ENCODE data around the gene ZNF512. TPM values are rescaled to one million over a fixed set of nuclear protein-coding genes. Genes with fewer than 3 reads are reported as not detected.

Gene ZNF512
- total and polyA plus RNA-seq, 9 of the 15 experiments (the other 6 are each of a cell fraction or from before 2014, with no cell fraction given) = 24.7 to 101 (median 65.9) TPM

- BruUV-seq (replicated peaks) = no TSS peak
- ChIA-PET CTCF (ENCODE audit: low intra/inter-chr PET ratio) (no interaction called here), POLR2A (interaction anchor here (0.8 to 2.3 kb wide), 9 partner anchors 9 to 238 kb away, joined by 3 to 8 read pairs (median 3); partner anchors contain the start of genes CCDC121, GPN1, PPM1G and SLC4A1AP)
- intact Hi-C loops (cut with micrococcal nuclease) (no loop called here), in situ Hi-C loops (cut with MboI) (no loop called here)
- peak; percentile 11 for FAIRE-seq
- no peak overlapping the region for H2AFZ ChIP-seq (ENCODE audit: low read depth, low read length)
- DNase-seq (ENCODE audit: extremely low read depth in 1 of 4, low spot score in 3 of 4) = peak in 2 of 4 experiments; percentile 24 to 36
- peaks cover 0 to 6% of the 10 kb centered on the region in 2 experiments; a peak in 3 of 5 replicates for H3K4me1 ChIP-seq (replicated peaks in 1 of 2; ENCODE audit: control insufficient read depth in 2 of 2, insufficient read depth in 2 of 2, low read length in 2 of 2)
- no peaks in the 10 kb centered on the region for H3K27me3 ChIP-seq (ENCODE audit: control insufficient read depth in 2 of 2, insufficient read depth in 2 of 2, low read length in 2 of 2)
- no peaks in the 10 kb centered on the region for H3K9me1 ChIP-seq (ENCODE audit: control insufficient read depth, insufficient read depth, low read length)
- H4K20me1 ChIP-seq (replicated peaks; ENCODE audit: control insufficient read depth, insufficient read depth, low read length) = no peaks in the 10 kb centered on the region
- no peaks in the 10 kb centered on the region for H3K79me2 ChIP-seq (ENCODE audit: control insufficient read depth, insufficient read depth, low read length)
- H3K36me3 ChIP-seq (ENCODE audit: control insufficient read depth, insufficient read depth, low read length) = peaks cover 81% of the 10 kb centered on the region
- H3K9me3 ChIP-seq (replicated peaks; ENCODE audit: control insufficient read depth, insufficient read depth, low read depth, low read length) = no peaks in the 10 kb centered on the region
- no peak overlapping the region for H3K4me2 ChIP-seq (ENCODE audit: insufficient read depth, low read length)
- no peak overlapping the region for H3K9ac ChIP-seq (ENCODE audit: insufficient read depth in 1 of 2, low read depth in 2 of 2, low read length in 2 of 2)
- ATAC-seq = peak; percentile 39
- no peak overlapping the region for H3K4me3 ChIP-seq
- no peak overlapping the region for H3K27ac ChIP-seq (ENCODE audit: extremely low read depth, low read depth, low read length)
- 15% methylated on average over 4 of the region's 4 CpGs for WGBS (ENCODE audit: insufficient coverage, low coverage, missing lambda C conversion rate)
- TF ChIP-seq BRF2 (IDR thresholded peaks at IDR 0.05; ENCODE audit: borderline replicate concordance, insufficient read depth, insufficient read length) = no peak
- TF ChIP-seq SRSF3 (IDR thresholded peaks at IDR 0.05; ENCODE audit: insufficient read depth, low read length) = no peak
- TF ChIP-seq CTBP1 (IDR thresholded peaks at IDR 0.05; ENCODE audit: borderline replicate concordance) = peak; percentile 39; the same call in 1 of the 2 replicates
- no peak for TF ChIP-seq OTX1 (CRISPR knock-in tag; IDR thresholded peaks at IDR 0.05)
- TF ChIP-seq PML (IDR thresholded peaks at IDR 0.05; ENCODE audit: low read length) = no peak
- TF ChIP-seq RBM17 (IDR thresholded peaks at IDR 0.05; ENCODE audit: borderline replicate concordance, low read depth, low read length) = no peak
- no peak for TF ChIP-seq PRMT5 (CRISPR knock-in tag; IDR thresholded peaks at IDR 0.05)
- TF ChIP-seq TFAM (CRISPR knock-in tag; conservative IDR thresholded peaks at IDR 0.05) = no peak
- no peak for TF ChIP-seq NKRF (IDR thresholded peaks at IDR 0.05; ENCODE audit: borderline replicate concordance)
- no peak for TF ChIP-seq ZKSCAN8 (CRISPR knock-in tag; IDR thresholded peaks at IDR 0.05)
- TF ChIP-seq HMBOX1 (IDR thresholded peaks at IDR 0.05) = no peak
- TF ChIP-seq RERE (CRISPR knock-in tag; IDR thresholded peaks at IDR 0.05; ENCODE audit: borderline replicate concordance) = no peak
- TF ChIP-seq POLR3A (IDR thresholded peaks at IDR 0.05; ENCODE audit: borderline replicate concordance, extremely low read depth, insufficient read depth, insufficient read length) = no peak
Measured at GRCh38 chr2:27647737-27648136, 64.9 kb downstream of the ZNF512 start.

Data from K562 (cell line).